ENCODE measurements around the gene VSX1. TPM values are rescaled to one million over a fixed set of nuclear protein-coding genes. Genes with fewer than 3 reads are reported as not detected.

VSX1 gene
- total and polyA plus RNA-seq, 9 donors, result 0.11 to 1.4 (median 0.75) TPM; not detected in 2

DNA sequence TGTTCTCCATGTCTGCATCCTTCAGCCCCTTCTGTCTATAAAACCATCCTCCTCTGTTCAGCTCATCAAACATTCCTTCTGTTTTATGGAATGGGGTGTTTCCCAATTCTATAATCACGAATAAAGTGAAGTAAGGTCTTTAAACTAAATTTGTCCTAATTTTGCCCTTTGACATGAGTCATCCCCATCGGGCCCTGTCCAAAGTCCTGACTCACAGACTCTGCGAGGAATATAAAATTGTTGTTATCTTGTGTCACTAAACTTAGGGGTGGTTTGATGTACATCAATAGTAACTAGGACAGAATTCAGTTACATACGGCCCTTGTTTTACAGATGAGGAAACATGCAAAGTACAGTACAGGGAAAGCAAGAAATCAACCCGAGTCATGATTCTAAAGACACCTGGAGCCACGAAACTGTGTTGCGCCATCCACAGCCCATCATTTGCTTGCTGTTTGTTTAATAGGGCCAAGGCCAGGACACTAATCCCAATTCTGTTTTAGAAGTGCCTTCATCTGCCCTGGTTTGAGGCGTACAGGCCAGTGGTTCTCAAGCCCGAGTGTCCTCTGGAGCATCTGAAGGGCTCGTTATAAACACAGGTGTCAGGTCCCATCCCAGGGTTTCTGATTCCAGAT, 26.8 kb downstream of the VSX1 start:
- Histone ChIP-seq H3K36me3 (no peaks in the 10 kb centered on the region), H3K27me3 (no peaks in the 10 kb centered on the region), H3K9me3 (no peaks in the 10 kb centered on the region), H3K4me3 (no peak overlapping the region), H3K4me1 (ENCODE audit: insufficient read depth) (peaks cover 53% of the 10 kb centered on the region), H3K27ac (peak overlapping the region in 1 of 2 donors; percentile 9)
- 74 to 84% (median 75%) methylated on average over 10 of the region's 10 CpGs for whole genome bisulfite sequencing, 3 donors
- DNase-seq, result peak in 2 of 5 donors; percentile 9 to 16
- intact Hi-C loops (cut with DNase I), result loop anchor here (5.0 to 10.0 kb wide), 3 partner anchors 137 to 1700 kb away; partner anchors contain the start of genes ABHD12 (in 1 of the 4) and NXT1 (in 1 of the 4)
- no peak for TF ChIP-seq EP300 (IDR thresholded peaks at IDR 0.05)
- TF ChIP-seq, protein P1, sequence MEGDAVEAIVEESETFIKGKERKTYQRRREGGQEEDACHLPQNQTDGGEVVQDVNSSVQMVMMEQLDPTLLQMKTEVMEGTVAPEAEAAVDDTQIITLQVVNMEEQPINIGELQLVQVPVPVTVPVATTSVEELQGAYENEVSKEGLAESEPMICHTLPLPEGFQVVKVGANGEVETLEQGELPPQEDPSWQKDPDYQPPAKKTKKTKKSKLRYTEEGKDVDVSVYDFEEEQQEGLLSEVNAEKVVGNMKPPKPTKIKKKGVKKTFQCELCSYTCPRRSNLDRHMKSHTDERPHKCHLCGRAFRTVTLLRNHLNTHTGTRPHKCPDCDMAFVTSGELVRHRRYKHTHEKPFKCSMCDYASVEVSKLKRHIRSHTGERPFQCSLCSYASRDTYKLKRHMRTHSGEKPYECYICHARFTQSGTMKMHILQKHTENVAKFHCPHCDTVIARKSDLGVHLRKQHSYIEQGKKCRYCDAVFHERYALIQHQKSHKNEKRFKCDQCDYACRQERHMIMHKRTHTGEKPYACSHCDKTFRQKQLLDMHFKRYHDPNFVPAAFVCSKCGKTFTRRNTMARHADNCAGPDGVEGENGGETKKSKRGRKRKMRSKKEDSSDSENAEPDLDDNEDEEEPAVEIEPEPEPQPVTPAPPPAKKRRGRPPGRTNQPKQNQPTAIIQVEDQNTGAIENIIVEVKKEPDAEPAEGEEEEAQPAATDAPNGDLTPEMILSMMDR (IDR thresholded peaks at IDR 0.05), result no peak
- no peak for TF ChIP-seq POLR2A (IDR thresholded peaks at IDR 0.05)

DNA sequence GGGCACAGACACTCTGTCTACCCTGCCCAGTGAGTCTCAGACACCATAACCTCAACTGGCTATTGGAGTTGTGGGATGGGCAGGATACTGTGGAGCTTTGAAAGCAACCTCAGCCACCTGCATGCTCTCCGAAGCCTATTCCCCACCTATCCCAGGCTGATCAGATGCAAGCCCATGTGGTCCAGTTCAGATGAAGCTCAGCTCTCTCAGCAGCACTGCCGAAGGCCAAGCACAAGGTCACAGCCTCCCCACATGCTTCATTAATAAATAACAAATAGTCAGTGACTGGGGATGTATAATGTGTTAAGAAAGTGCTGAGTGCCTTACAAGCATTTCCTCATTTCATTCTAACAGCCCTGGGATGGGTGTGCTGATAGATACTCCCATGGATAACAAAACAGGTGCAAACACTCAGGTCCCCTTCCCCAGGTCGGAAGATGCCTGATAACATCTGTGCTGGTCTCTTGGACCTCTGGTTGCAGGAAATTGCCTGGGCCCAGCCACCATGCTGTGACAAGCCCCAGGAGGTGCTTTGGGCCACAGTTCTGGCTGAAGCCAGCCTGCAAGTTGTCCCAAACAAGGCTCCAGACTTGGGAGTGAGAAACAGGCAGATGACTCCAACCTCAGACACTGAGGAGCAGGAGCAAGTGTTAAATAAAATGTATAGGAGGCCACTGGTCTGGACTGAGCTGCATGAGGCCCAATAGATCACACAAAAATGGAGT, 27.7 kb downstream of the VSX1 start:
- DNase-seq, result peak in 2 of 5 donors; percentile 12
- Histone ChIP-seq H3K27ac (peak overlapping the region in 1 of 2 donors; percentile 9), H3K4me3 (no peak overlapping the region), H3K9me3 (no peaks in the 10 kb centered on the region), H3K36me3 (no peaks in the 10 kb centered on the region), H3K4me1 (ENCODE audit: insufficient read depth) (peaks cover 59% of the 10 kb centered on the region), H3K27me3 (no peaks in the 10 kb centered on the region)
- intact Hi-C loops (cut with DNase I), result loop anchor here in 2 of 4 donors (10.0 kb wide), 2 partner anchors 341 to 1699 kb away; partner anchors contain the start of genes ABHD12 (in 1 of the 2) and NXT1 (in 1 of the 2)
- 37 to 51% (median 45%) methylated on average over 3 of the region's 3 CpGs for WGBS, 3 donors
- TF ChIP-seq EP300 (IDR thresholded peaks at IDR 0.05) (no peak), POLR2A (IDR thresholded peaks at IDR 0.05) (no peak)
- TF ChIP-seq, protein P1 (IDR thresholded peaks at IDR 0.05), result no peak

DNA sequence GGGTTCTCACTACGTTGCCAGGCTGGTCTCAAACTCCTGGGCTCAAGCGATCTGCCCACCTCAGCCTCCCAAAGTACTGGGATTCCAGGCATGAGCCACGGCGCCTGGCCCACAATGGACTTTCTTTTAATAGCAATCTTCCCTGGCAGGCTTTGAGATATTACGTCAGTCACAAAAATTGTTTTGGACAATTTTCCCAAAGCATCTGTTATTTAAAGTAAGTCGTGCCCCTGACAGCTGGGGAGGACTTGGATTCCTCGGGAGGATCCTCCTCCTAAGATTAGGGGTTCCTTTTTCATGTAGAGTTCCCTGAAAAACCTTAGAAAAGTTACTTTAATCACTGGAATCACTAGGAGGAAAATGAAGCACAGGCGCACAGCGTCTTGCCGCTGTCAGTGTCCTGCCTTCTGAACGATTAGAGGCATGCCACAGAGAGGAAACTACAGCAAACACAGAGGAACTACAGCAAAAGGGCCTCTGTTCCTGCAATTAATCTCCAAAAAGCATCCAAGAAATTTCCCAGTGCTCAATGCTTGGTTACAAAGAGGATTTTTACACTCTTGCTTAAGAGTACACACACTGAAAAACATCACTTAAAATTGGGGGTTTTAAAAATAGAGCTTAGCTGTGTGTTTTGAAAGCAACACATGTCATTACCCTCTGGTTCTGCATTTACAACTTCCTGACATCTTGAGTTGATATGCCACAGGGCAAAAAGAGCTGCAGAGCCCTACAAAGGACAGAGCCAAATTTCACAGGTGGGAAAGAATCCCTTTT, 28.5 kb downstream of the VSX1 start:
- peak; percentile 67 to 80 (median 72) for DNase-seq
- Histone ChIP-seq H3K4me3 (no peak overlapping the region), H3K27me3 (no peaks in the 10 kb centered on the region), H3K27ac (peak overlapping the region; percentile 52 to 70), H3K36me3 (no peaks in the 10 kb centered on the region), H3K4me1 (ENCODE audit: insufficient read depth) (peaks cover 59% of the 10 kb centered on the region), H3K9me3 (no peaks in the 10 kb centered on the region)
- intact Hi-C loops (cut with DNase I), result loop anchor here in 2 of 4 donors (10.0 kb wide), 2 partner anchors 341 to 1699 kb away; partner anchors contain the start of genes ABHD12 (in 1 of the 2) and NXT1 (in 1 of the 2)
- TF ChIP-seq, protein P1 (IDR thresholded peaks at IDR 0.05), result no peak
- TF ChIP-seq POLR2A (IDR thresholded peaks at IDR 0.05) (no peak), EP300 (IDR thresholded peaks at IDR 0.05) (no peak)
- 2 to 3% (median 2%) methylated on average over 11 of the region's 11 CpGs for WGBS, 3 donors

Measured in ovary (tissue), 9 donors.